Stimulated activated CD8-positive, alpha-beta memory T cell treated with anti-CD3 and anti-CD28 coated beads, Interleukin-2, amount 100 ng/mL, for 1 hour (primary cell): Measurements from ENCODE around the gene FSIP1.

Experiments used
- DNase-seq, 2 donors: peaks; one replicate each; pipeline ENCODE4 v3.0.0-alpha.2; 2020; ENCODE audit warnings: low read depth in 2 of 2

The FSIP1 gene

DNA sequence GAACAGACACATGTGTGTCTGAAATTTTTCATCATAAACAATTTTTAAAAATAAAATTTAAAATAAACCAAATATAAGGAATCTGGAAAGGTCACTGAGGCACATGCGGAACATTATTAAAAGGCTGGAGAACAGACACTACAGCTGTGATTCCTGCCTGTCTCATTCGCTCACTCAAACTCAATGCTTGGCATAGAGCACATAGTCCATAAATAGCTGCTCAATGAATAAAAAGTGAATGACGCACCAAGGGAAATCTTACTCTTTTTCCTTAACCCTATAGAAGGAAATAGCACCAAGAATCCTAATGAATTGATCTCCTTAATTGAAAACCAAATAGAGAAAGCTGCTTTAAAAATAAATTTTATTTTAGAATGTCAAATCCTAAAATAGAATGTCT is 98.4 kb downstream of the FSIP1 start:
- DNase-seq = no peak

DNA sequence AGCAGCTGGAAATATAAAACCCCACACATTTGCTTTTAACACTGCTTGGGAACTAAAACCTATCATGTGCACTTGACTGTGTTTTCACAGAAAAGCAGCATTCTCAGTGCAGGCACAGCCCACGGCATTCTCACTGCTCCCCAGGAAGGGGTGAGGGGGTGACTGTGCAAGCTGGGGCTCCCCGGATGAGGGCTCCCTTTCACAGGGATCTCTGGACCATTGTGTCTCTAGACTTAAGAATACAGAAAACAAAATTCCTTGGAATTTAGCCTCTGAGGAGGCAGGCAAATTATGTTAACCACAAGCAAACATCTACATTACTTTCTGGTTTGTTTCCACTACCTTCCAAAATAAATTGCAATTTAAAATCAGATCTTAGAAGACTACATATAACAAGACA is 100.3 kb downstream of the FSIP1 start:
- DNase-seq = no peak

DNA sequence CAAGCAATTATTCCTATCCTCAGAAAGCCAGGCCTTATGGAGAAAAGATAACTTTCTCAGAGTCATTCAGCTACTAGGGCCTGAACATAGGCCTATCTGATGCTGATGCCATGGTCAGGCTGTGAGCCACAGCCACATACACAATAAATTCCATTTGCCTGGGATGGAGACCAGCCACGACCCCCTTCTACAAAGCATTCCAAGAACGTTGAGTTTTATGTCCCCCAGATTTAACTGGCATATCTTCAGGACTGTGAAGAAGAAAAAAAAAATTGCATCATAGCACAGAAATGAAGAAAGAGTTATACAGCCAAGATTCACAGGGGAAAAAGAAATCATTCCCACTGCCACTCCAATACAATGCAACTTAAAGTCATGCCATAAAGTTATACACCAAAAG is 101.8 kb downstream of the FSIP1 start:
- no peak for DNase-seq

DNA sequence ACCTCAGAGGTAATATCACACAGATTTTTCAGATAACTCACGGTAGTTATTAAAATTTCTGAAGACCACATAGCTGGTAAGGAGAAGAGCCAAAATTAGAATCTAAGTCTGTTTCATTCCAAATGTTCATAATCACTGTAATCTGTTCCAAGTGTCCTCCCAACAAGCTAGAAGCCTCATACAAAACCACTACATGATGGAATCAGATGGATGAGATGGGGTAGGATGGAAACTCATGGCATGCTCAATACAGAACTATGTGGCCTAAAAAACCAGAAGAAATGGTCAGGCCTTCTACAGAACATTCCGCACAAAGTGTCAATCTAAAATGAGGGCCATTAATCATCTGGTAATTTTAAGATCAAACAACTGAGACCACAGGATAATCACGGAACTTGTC is 110.0 kb downstream of the FSIP1 start:
- DNase-seq = no peak

DNA sequence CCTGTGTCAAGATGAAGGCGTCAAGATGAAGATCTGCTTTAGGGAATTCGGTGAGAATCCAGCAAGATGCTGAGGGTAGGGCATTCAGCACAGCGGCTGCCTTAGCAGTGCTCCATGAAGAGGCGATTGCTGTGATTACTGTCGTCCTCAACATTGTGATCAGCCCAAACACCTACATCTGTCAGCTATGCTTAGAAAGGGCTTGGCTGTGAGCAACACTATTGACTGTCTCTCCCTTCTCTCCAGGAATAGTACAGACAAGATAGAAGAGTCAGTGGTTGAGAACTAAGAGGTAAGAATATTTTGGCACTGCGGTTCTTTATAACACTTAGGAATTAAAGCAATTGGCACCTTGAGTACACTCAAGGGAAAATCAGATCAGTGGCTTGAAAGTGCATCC is 110.5 kb downstream of the FSIP1 start:
- DNase-seq = no peak

DNA sequence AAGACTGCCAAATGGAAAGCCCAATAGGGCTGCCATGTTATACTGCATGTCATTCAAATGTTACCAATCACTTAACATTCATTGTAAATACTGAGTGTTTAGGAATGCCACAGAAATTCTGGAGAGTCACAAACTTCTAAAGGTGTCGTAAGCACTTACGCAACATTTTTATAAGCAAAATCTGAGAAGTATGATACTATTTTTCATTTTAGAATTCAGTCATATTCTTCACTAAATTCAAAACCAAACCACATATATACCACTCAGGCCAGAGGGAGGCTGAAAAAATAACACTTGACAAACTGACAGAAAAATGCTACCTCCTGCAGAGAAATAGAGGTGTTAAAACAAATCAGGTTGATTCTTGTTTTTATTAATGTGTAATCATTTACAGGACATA is 112.0 kb downstream of the FSIP1 start:
- DNase-seq = no peak

DNA sequence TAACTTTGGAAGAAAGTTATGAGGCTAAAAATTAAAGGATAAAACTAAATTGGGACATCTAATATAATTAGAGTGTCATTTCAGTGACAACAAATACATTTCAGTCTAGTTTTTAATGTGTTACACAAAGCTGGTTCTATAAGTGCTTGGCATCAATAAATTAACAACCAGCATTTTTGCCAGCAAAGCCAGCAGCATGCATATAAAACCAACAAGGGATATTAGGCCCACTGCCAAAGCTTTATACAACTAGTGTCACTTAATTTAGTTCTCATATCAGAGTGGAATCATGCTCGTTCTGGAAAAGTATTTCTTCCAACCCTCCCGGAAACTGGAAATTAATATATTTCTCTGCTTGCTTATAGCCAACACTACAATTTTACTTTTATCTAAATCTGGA is 113.0 kb downstream of the FSIP1 start:
- no peak for DNase-seq

DNA sequence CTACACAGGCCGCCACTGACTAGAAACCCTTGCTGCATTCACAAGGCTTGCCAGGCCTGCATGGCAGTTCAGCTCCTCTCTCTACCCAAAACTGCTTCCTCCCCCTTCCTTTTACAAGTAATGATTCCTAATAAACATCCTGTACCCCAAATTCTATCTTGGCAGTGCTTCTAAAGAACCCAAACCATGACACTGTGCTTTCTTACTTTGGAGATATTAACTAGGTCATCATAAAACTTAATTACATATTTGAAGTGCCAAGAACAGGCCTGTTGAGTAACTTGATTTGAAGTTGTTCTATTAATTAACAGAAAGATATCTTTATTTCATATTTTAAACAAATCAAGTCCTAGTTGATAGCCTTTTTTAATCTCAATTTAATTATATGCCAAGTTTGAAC is 113.4 kb downstream of the FSIP1 start:
- DNase-seq = no peak

DNA sequence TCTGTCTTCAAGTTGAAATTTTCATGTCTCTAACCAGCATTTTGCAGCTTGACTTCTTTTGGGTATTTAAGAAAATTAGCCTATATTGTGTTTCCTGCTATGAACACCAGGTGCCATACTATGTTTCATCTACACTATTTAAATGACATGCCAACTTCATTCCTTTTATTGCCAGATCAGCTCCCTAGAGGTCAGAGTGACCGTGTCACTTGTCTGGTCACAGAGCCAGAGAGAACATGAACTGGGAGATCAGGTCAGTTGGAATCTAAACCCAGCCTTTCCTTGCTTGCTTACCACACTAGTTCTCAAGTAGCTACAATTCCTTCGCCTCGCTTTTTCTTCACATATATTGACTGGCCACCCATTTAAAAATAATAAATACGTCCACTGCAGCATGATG is 114.2 kb downstream of the FSIP1 start:
- DNase-seq = no peak

DNA sequence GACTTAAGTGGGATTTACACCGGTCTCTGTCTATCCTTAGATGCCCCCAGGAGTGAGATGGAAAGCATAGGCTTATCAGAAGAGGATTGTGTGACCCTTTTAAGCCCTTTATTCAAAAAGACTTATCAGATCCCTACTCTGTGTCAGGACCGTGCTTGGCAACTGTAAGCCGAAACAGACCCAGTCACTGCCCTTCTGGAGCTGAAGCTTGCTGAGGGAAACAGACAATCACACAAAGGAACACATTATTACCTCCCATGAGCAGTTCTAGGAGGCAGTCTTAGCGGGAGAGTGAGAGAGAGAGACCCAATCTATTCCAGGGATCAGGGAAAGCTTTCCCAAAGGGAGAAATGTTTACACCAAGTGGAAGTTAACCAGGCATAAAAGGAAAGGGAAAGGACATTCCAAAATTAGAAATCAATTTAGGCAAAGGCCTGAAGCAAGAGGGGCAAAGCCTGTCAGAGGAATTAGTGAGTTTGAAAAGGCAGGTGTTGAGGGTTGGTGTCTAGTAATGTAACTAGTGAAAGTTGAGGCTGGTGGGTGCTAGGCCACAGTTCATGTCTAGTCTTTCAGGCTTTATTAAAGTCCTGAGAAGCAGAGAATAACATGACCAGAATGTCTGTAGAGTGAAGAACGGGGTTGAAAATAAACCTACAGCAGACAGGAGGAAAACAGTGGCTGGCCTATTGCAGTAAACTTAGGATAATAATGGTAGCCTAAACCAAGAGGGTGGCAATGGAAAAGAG is 115.1 kb downstream of the FSIP1 start:
- no peak for DNase-seq

DNA sequence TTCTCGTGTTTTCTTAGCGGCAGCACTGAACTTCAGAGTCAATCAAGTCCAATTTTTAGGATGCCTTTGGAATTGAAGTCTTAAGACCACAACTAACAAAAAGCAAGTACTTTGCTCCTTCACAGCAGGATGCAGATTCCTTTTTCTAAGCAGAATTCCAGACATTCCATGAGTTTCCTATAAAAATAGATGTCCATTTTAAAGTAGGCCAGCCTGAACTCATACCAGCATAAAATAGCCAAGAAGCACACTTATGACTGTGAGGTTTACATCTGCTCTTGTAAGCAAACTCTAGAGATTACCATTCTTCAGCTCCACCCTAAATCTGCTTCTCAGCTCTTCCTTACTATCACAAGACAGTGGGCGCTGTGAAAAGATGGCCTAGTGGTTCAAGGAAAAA is 116.0 kb downstream of the FSIP1 start:
- DNase-seq = no peak

DNA sequence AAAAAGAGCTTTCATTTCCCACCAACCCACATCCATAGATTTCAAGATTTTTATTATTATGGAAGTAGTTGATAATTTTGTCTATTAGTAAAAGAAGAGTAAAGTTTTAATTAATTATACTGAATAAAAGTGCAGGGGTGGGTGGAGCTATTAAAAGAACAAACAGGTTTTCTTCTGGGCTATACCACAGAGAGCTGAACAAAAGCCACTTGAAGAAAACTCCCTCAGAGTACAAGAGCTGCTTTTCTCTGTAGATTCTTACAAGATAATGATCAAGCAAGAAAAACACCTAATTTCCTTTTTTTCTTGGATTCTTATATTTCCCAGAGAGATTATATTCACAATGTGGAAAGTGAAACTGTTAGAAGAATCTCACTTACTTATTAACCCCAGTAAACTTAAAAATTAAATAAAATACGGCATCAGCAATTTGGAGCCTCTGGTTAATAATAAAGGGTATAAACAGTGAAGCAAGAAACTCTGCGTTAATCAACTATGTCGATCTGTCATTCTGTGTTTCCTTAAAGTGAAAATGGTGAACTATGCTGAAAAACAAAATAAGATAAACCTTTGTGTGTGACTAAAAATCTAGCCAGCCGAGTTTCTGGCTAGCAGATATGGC is 116.9 kb downstream of the FSIP1 start:
- no peak for DNase-seq

DNA sequence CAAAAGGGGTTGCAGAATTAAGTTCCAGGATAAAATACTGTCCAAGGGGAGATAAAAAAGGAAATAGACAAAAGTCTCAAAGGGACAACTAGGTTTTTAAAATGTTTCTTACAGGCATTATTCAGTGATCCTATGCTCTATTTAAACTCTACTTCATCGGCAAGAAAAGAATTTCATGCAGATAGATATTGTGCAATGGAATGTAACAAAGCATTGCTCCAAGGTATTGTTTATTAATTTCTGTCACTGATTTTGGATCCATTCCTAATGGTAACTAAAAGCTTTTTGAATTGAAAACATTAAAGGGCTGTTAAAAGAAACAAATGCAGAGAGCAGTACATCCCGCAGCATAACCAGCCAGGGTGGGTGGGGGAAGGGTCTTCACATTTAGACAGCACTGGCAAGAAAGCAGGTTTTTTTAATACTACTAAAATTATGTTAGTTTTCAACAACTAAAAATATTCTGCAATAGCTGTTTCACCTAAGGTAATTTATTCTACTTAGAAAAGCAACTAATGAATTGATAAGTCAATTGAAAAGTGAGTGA is 118.9 kb downstream of the FSIP1 start:
- no peak for DNase-seq

DNA sequence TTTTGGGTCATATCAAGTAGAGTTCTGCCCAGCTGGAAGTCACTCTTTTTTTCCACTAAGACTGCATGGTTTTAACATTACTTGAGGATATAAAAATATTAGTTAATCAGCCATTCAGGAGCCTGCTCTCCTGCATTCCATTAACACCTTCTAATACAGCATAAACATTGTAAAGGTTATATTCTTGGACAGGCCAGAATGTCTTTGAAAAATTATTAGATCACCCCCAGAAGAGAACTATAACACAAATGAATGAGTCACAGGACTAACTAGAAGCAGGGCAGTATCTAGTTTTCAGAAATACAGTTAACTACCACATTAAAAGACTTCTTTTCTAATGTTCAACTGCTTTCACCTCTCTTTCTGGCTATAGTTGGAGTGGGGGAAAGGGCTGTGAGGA is 120.9 kb downstream of the FSIP1 start:
- DNase-seq = no peak

DNA sequence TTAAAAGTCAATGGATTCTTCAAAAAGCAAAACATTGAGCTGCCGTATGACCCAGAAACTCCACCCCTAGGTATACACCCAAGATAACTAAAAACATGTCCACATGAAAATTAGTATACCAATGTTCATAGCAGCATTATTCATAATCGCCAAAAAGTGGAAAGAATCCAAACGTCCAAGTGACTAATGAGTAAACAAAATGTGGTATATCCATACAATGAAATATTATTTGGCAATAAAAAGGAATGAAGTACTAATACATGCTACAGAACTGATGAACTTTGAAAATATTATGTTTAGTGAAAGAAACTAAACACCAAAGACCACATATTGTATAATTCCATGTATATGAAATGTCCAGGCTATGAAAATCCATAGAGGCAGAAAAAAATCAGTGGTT is 123.9 kb downstream of the FSIP1 start:
- no peak for DNase-seq

DNA sequence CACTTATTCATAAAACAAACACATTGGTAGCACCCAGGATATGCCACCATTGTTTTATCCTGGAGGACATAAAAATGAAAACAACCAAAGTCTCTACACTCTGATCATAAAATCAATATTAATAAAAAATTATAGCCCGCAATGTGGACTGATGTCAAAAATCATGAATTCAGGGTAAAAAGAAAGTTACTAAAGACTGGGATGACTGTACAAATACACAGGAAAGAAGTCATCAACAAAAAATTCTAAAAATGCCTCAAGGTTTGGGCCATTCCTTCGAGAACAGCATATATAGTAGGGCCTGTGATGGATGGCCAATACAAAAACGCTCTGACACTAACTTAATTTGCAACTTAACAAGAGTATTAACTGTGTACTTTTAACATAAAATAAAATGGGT is 125.0 kb downstream of the FSIP1 start:
- DNase-seq = no peak

DNA sequence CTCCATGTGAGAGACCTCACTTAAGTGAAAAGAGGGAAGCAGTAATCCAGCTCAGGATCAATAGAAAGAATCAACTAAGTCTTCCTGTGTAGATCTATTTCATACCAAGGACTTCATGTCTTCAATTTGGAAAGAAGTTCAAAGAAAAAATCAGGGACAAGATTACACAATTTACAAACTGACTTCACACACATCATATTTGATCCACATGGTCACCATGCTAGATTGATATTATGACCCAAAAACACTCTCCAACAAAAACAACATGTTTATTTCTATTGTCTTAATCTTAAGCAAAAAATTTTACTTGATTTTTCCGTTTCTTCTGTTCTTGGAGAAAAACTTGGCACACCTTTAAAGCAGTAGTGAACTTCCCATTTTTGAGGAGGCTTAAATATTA is 125.5 kb downstream of the FSIP1 start:
- no peak for DNase-seq

DNA sequence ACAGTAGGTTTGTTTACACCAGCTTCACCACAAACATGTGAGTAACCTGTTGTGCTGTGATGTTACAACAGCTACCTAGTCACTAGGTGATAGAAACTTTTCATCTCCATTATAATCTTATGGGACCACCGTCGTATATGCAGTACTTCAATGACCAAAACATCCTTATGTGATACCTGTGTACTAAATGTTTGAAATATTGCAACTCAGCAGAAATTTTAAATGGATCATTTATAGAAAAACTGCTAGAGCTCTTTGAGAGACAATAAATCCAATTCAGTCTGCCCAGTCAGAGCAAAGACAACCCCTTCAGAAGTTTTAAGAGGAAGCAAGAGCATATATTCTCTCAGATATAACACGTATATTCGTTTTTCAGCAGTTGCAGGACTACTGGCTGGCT is 128.3 kb downstream of the FSIP1 start:
- DNase-seq = no peak

DNA sequence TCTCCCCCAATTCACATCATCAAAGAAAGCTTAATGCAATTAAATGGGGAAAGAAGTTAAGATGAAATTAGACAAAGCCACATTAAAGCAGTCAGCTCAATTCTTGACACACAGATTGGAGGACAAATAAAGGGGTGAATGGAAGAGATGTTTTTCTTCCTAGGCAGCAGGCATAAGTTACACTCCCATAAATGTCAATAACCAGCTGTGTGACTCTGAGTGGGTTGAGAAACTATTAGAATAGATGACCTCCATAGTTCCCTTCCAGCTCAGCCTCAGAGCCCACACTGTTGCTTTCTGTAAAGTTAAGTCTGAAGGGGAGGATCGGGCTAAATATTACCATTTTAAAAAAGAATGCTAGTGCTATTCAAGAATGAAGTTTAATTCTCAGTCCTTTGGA is 130.8 kb downstream of the FSIP1 start:
- no peak for DNase-seq

DNA sequence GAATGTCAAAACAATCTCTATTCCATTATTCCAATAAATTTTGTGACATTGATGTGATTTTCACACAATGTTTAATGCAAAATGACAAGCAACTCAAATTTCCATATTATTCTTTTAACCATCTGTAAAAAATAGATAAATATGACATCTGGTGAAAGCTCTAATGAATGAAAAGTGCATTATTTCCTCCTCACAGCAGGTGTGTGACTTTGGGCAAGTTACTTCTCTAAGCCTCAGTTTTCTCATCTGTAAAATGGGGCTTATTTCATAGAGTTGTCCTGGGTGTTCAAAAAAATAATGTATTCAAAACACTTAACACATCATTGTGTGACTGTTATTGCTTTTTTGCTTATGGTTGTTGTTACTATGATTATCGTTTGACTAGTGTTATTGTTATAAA is 131.3 kb downstream of the FSIP1 start:
- DNase-seq = no peak

DNA sequence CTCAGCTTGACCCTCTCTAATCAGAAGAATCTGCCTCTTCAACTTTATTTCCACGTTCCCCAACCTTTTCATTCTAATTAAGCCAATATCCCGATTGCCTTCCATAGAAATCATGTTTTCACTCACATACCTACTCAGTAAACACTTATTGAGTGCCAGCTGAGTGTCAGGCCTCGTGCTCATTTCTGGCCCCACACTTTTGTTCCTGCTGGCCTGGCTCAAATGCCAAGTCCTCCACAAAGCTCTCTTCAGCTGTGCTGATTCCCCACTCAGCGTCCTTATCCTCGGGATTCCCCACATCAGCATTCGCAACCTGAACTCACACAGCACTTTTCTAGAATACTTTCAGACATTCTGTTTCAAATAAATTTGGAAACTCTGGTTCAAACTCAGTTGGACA is 132.9 kb downstream of the FSIP1 start:
- DNase-seq = no peak

DNA sequence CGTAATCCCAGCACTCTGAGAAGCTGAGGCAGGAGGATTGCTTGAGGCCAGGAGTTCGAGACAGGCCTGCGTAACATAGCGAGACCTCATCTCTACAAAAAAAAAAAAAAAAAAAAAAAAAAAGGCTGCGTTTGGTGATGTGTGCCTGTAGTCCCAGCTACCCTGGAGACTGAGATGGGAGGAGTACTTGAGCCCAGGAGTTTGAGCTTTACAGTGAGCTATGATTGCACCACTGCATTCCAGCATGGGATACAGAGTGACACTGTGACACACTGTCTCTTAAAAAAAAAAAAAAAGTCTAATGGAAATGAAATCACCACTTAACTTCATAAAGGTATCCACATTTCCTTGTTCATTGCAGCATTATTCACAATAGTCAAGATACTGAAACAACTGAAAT is 136.2 kb downstream of the FSIP1 start:
- no peak for DNase-seq

DNA sequence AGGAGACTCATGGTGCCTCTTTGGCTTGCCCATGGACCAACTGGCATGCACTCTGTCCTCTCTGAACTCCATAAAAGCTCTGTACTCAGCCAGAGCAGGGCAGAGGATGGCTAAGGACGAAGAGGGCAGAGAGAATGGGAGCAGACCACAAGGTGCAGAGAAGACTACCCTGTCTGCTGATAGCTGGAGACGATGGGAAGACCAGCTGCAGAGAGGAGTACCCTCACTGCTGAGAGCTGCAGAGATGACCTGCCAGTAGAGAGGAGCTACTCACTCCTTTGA is 136.7 kb downstream of the FSIP1 start:
- DNase-seq = no peak
